Thyroid gland (tissue), 4 donors: ENCODE measurements around the gene SLC10A2. TPM values are rescaled to one million over a fixed set of nuclear protein-coding genes. Genes with fewer than 3 reads are reported as not detected.

ENCODE experiments used
- DNase-seq, 2 donors: peaks; one replicate each; pipeline ENCODE4 v3.0.0-alpha.2; 2019
- H3K27ac ChIP-seq, 3 donors: fragments of 200-600 bp; sonication (generic); 1 replicate in 2 of 3; 2 replicates in 1 of 3; pipeline ENCODE4 v1.5.1; 2016 to 2019; ENCODE audit warnings: mild to moderate bottlenecking in 1 of 3, moderate library complexity in 1 of 3
- H3K27me3 ChIP-seq: fragments of 200-600 bp; sonication (generic); one replicate; pipeline ENCODE4 v1.5.1; 2019
- H3K36me3 ChIP-seq, 2 donors: fragments of 200-600 bp; sonication (generic); one replicate each; pipeline ENCODE4 v1.5.1; 2016 to 2019
- H3K4me1 ChIP-seq, 2 donors: fragments of 200-600 bp; sonication (generic); one replicate each; pipeline ENCODE4 v1.5.1; 2017 to 2019
- H3K4me3 ChIP-seq, 3 donors: fragments of 200-600 bp; sonication (generic); replicated peaks in 1 of 3; 1 replicate in 2 of 3; 2 replicates in 1 of 3; pipeline ENCODE4 v1.5.1; 2016; ENCODE audit warnings: mild to moderate bottlenecking in 1 of 3
- H3K9me3 ChIP-seq: fragments of 200-600 bp; sonication (generic); one replicate; pipeline ENCODE4 v1.5.1; 2017
- CTCF ChIP-seq, 6 experiments: fragments of 200-600 bp in 3 of 6; fragments of 450-650 bp in 3 of 6; sonication (generic) in 3 of 6; IDR thresholded peaks; one replicate each; pipeline ENCODE4 v1.5.1; 2016 to 2019; ENCODE audit warnings: antibody characterized with exemption in 6 of 6, mild to moderate bottlenecking in 2 of 6, inconsistent platforms in 1 of 6, moderate library complexity in 1 of 6
- POLR2A ChIP-seq, 2 donors: fragments of 450-650 bp; IDR thresholded peaks; one replicate each; pipeline ENCODE4 v1.6.1; 2017; ENCODE audit warnings: antibody characterized with exemption in 2 of 2, mild to moderate bottlenecking in 2 of 2, moderate library complexity in 1 of 2
- WGBS, 2 donors: methylation state at CpG; one replicate each; pipeline ENCODE4 v1.1.5; 2017; 5-methylcytosine and 5-hydroxymethylcytosine counted together
- intact Hi-C: fragments of 100-400 bp; cut with DNase I; formaldehyde crosslinking; loops from one replicate; pipeline ENCODE4 v1.15.1; 2023
- total RNA-seq, 4 donors: library from RNA; depleted of rRNA; stranded (reverse); fragments of >200 nt; gene quantifications; one replicate each; pipeline ENCODE4 v1.2.3, GENCODE V29; 2016

The SLC10A2 gene
- total RNA-seq, 4 donors from 2014 or later = not detected

- Histone ChIP-seq H3K27ac (no peak overlapping the region), H3K4me1 (no peaks in the 10 kb centered on the region), H3K27me3 (no peaks in the 10 kb centered on the region), H3K36me3 (no peaks in the 10 kb centered on the region), H3K4me3 (no peak overlapping the region), H3K9me3 (no peaks in the 10 kb centered on the region)
- WGBS, 2 donors = 79 to 81% methylated on average over 7 of the region's 7 CpGs
- intact Hi-C loops = no loop called here
- no peak for DNase-seq
- no peak for TF ChIP-seq POLR2A (IDR thresholded peaks at IDR 0.05)
- TF ChIP-seq CTCF (IDR thresholded peaks at IDR 0.05) = no peak
These were observed 35.7 kb upstream of the SLC10A2 start for GRCh38 chr13:103101901-103102300.

- no peak for DNase-seq
- intact Hi-C loops = no loop called here
- no peak for TF ChIP-seq CTCF (IDR thresholded peaks at IDR 0.05)
- no peak for TF ChIP-seq POLR2A (IDR thresholded peaks at IDR 0.05)
- Histone ChIP-seq H3K4me1 (no peaks in the 10 kb centered on the region), H3K36me3 (no peaks in the 10 kb centered on the region), H3K27me3 (no peaks in the 10 kb centered on the region), H3K9me3 (no peaks in the 10 kb centered on the region), H3K27ac (no peak overlapping the region), H3K4me3 (no peak overlapping the region)
- WGBS, 2 donors = 23 to 24% methylated on average over 2 of the region's 2 CpGs
These were observed 35.3 kb upstream of the SLC10A2 start for GRCh38 chr13:103101500-103101899.

- Histone ChIP-seq H3K4me3 (no peak overlapping the region), H3K9me3 (no peaks in the 10 kb centered on the region), H3K27ac (no peak overlapping the region), H3K27me3 (no peaks in the 10 kb centered on the region), H3K36me3 (no peaks in the 10 kb centered on the region), H3K4me1 (no peaks in the 10 kb centered on the region)
- no peak for DNase-seq
- TF ChIP-seq POLR2A (IDR thresholded peaks at IDR 0.05) (no peak), CTCF (IDR thresholded peaks at IDR 0.05) (no peak)
- intact Hi-C loops = no loop called here
These were observed 34.6 kb upstream of the SLC10A2 start for GRCh38 chr13:103100830-103101229.

GRCh38 chr13:103099722-103100293, 33.6 kb upstream of the SLC10A2 start:
- Histone ChIP-seq H3K36me3 (no peaks in the 10 kb centered on the region), H3K4me3 (no peak overlapping the region), H3K27me3 (no peaks in the 10 kb centered on the region), H3K4me1 (no peaks in the 10 kb centered on the region), H3K9me3 (no peaks in the 10 kb centered on the region), H3K27ac (no peak overlapping the region)
- DNase-seq = no peak
- WGBS, 2 donors = 80 to 82% methylated on average over 5 of the region's 5 CpGs
- TF ChIP-seq CTCF (IDR thresholded peaks at IDR 0.05) = no peak
- intact Hi-C loops = no loop called here

- no peak for DNase-seq
- H3K4me3 ChIP-seq = no peak overlapping the region
- no peaks in the 10 kb centered on the region for H3K36me3 ChIP-seq
- TF ChIP-seq POLR2A (IDR thresholded peaks at IDR 0.05) (no peak), CTCF (IDR thresholded peaks at IDR 0.05) (no peak)
- H3K9me3 ChIP-seq = no peaks in the 10 kb centered on the region
- H3K27me3 ChIP-seq = no peaks in the 10 kb centered on the region
- H3K27ac ChIP-seq = no peak overlapping the region
- H3K4me1 ChIP-seq = no peaks in the 10 kb centered on the region
- intact Hi-C loops = no loop called here
- WGBS, 2 donors = 65 to 67% methylated on average over 3 of the region's 3 CpGs
These were observed 32.3 kb upstream of the SLC10A2 start for GRCh38 chr13:103098535-103098934.
